Right renal cortex interstitium (tissue), 3 donors: Measurements from ENCODE around the gene WARS2. TPM values are rescaled to one million over a fixed set of nuclear protein-coding genes. Genes with fewer than 3 reads are reported as not detected.
A peak's percentile ranks its signal among the peaks of the same experiment; 100 is the strongest.
"Not testable (repeated sequence)": the region's sequence is repeated elsewhere in the genome, so short reads cannot be mapped to it uniquely, and the experiment has no call there.

Experiments
- DNase-seq, 3 donors: peaks; one replicate each; pipeline ENCODE4 v3.0.0-alpha.2; 2013; ENCODE audit warnings: low read depth in 3 of 3, low spot score in 2 of 3
- polyA plus RNA-seq, 3 donors: library from polyadenylated mRNA; unstranded; fragments of 120-200 nt; gene quantifications; one replicate each; pipeline ENCODE4 v1.2.1, GENCODE V29; 2013; ENCODE audit not compliant: insufficient read length in 3 of 3

Gene WARS2
- 10 to 100 TPM; 19.2 to 22.6 (median 19.3) TPM for polyA plus RNA-seq

DNA sequence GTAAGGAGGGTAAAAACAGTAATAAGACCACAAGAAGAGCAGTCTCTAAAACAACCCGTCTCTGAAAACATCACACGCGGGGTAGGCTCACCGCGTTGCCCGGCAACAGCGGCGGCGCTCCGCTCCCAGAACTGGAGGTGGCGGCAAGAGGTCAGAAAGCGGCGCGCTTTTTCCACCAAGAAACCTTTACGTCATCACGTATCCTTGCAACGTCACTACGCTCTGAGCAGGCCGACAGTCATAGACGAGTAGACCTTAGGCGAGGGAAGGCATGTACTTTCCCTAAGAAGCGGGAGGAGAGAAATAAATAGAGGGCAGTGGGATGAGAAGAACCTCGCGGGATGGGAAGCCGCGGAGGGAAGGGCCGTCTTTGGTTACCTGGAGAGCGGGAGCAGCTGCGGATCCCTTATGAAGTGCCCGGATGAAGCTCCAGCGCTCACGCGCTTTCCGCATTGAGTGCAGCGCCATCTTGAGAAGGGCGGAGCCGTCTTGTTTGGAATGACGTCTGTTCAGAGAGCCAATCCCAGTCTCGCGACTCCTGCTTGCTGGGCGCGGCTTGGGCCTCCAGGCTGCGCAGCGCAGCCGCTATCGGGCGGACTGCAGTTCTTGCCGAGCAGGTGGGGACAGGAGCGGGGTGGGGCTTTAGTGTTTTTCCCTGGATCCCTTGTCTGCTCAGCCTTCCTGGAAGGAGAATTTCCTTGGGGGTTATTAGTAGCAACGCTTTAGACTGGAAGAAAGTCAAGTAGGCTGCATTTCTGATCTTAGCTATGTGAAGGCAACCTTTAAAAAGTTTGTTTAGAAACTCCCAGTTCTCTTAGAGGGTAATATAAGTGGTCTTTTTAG, at the start of gene WARS2:
TSS of gene WARS2 (minus strand) at position 477 of the 843 bp plus-strand sequence. CDS start at position 468, 9 bp downstream.
- DNase-seq, result peak; percentile 97 to 99 (median 97)

DNA sequence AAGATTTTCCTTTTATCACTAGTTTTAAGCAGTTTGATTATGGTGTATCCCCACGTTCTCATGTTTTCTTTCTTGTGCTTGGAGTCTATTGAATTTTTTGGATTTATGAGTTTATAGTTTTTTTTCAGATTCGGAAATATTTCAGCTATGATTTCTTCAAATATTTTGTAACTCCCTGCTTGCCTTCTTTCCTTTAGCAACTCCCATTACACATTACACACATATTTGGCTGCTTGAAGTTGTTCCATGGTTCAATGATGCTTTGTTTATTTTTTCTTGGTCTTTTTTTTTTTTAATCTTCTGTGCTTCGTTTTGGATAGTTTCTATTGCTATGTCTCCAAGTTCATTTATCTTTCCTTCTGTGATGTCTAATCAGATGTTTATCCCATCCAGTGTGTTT, 48.5 kb upstream of the WARS2 start:
- no peak for DNase-seq

- DNase-seq, result no peak
Measured at GRCh38 chr1:119187416-119187815, 47.0 kb upstream of the WARS2 start.

DNA sequence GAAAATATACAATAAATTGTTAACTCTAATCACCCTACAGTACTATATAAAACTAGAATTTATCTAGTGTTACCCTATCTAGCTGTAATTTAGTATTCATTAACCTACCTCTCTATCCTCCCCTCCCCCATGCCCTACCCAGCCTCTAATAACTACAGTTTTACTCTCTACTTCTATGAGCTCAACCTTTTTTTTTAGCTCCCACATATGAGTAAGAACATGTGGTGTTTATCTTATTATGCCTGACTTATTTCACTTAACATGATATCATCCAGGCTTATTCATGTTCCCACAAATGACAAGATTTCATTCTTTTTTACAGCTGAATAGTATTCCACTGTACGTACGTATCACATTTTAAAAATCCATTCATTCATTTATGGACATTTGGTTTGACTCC, 46.0 kb upstream of the WARS2 start:
- no peak for DNase-seq

DNA sequence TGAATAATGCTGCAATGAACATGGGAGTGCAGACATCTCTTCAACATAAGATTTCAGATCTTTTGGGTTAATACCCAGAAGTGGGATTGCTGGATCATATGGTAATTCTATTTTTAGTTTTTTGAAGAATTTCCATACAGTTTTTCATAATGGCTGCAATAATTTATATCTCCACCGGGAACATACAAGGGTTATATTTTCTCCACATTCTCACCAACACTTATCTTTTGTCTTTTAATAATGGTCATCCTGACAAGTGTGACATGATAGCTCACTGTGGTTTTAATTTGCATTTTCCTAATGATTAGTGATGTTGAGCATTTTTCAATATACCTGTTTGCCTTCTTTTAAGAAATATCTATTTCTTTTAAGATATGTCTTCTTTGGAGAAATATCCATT, 44.5 kb upstream of the WARS2 start:
- DNase-seq, result no peak

GRCh38 chr1:119181218-119181617, 40.8 kb upstream of the WARS2 start:
- no peak for DNase-seq

GRCh38 chr1:119179051-119179450, 38.6 kb upstream of the WARS2 start:
- DNase-seq, result no peak

GRCh38 chr1:119172927-119173326, 32.5 kb upstream of the WARS2 start:
- not testable (repeated sequence) for DNase-seq

DNA sequence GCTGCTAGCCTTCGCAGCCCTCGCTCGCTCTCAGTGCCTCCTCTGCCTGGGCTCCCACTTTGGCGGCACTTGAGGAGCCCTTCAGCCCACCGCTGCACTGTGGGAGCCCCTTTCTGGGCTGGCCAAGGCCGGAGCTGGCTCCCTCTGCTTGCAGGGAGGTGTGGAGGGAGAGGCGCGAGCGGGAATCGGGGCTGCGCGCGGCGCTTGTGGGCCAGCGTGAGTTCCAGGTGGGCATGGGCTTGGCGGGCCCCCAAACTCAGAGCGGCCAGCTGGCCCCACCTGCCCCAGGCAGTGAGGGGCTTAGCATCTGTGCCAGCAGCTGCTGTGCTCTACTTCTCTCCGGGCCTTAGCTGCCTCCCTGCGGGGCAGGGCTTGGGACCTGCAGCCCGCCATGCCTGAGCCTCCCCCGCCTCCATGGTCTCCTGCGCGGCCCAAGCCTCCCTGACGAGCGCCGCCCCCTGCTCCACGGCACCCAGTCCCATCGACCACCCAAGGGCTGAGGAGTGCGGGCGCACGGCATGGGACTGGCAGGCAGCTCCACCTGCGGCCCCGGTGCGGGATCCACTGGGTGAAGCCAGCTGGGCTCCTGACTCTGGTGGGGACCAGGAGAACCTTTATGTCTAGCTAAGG, 31.0 kb upstream of the WARS2 start:
- DNase-seq, result not testable (repeated sequence)

- DNase-seq, result no peak
Measured at GRCh38 chr1:119163396-119163795, 22.9 kb upstream of the WARS2 start.

GRCh38 chr1:119160866-119161265, 20.4 kb upstream of the WARS2 start:
- no peak for DNase-seq

DNA sequence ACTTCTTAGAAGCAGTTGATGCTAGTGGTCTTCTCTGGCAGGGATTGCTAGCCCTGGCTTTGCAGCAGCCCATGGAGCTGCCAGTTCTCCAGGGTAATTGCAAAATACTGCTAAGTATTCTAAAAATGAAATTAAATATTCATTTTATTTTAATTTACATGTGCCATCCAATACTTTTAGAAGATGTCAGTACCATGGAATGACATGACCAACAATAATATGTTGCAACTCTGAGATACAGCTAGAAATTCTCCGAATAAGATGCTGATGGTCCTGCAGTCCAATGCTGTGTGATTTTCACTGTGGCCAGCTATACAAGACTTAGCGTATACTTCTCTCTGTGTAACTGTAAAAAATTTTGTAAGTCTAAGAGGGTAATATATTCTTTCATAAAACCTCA, 20.0 kb upstream of the WARS2 start:
- no peak for DNase-seq

GRCh38 chr1:119159966-119160365, 19.5 kb upstream of the WARS2 start:
- no peak for DNase-seq

DNA sequence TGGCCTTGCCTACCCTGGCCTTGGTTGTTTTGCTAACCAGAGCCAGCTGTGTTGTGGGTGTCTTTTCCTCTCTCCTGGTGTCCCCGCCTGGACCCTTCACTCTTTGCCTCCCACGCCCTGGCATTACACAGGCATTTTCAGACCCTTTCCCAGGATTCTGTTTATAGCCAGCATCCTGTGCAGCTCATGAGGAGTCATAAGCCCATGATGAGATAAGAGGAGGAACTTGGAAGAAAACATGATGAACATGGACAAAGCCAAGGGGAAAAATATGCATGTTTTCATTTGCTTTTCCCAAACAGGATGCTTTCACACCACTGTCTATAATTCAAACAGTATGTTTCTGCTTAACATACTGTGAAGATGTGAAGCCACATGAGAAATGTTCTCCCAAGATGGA, 18.7 kb upstream of the WARS2 start:
- DNase-seq, result no peak

DNA sequence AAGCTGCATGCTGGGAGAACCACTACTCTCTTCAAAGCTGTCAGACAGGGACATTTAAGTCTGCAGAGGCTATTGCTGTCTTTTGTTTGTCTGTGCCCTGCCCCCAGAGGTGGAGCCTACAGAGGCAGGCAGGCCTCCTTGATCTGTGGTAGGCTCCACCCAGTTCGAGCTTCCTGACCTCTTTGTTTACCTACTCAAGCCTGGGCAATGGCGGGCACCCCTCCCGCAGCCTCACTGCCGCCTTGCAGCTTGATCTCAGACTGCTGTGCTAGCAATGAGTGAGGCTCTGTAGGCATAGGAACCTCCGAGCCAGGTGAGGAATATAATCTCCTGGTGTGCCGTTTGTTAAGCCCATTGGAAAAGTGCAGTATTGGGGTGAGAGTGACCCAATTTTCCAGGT, 16.3 kb upstream of the WARS2 start:
- not testable (repeated sequence) for DNase-seq

- not testable (repeated sequence) for DNase-seq
Measured at GRCh38 chr1:119155069-119155468, 14.6 kb upstream of the WARS2 start.

- no peak for DNase-seq
Measured at GRCh38 chr1:119150150-119150549, 9.7 kb upstream of the WARS2 start.

GRCh38 chr1:119147661-119148090, 7.2 kb upstream of the WARS2 start:
- no peak for DNase-seq

DNA sequence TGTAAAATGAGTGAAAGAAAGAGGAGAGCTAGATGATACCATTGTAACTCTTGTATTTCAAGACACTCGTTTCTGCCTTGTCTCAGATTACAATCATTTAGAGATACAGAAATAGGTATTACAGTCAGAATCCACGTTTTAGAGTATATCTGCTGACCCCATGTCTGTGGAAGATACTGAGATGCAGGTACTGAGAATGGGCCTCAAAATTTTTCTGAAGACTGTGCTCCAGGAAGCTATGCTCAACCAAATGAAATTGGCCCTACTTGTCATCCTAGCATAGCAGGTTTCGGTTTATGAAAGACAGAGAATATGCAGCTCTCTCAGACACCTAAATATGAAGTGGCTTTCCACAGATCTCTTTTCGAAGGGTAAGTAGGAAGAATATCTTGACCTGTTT, 6.0 kb upstream of the WARS2 start:
- no peak for DNase-seq

- no peak for DNase-seq
Measured at GRCh38 chr1:119144813-119145212, 4.4 kb upstream of the WARS2 start.

- no peak for DNase-seq
Measured at GRCh38 chr1:119143706-119144105, 3.3 kb upstream of the WARS2 start.

DNA sequence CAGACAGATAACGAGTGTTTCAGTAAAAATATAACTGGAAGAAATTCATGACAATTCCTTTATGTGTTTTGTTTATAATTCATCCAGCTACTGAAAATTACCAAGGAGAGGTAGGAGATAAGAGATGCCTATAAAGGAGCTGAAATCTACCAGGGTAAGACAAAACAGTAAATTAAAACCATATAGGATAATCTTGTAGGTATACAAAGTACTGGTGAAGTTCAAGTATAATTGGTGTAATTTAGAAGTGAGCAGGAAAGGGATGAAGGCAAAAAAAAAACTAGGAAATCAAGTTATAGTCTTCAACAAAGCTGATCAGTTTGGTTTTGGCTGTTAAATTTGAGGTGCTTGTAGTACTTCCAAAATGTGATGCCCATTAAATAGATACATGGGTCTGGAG, 1.2 kb upstream of the WARS2 start:
- no peak for DNase-seq
